Smooth muscle cell (in vitro differentiated cells): ENCODE measurements around the gene RRAGC. TPM values are rescaled to one million over a fixed set of nuclear protein-coding genes. Genes with fewer than 3 reads are reported as not detected.

ENCODE experiments used
- DNase-seq: peaks from one replicate; lab custom pipeline; 2025; ENCODE audit not compliant: unreplicated experiment; lab: John Stamatoyannopoulos, UW
- H2AFZ ChIP-seq: fragments of 200-600 bp; sonication (generic); 2 replicates; pipeline ENCODE4 v1.6.0; 2016; ENCODE audit warnings: antibody characterized with exemption, low read depth, mild to moderate bottlenecking
- H3F3A ChIP-seq: fragments of 200-600 bp; sonication (generic); 2 replicates; pipeline ENCODE4 v1.6.0; 2017; ENCODE audit warnings: antibody characterized with exemption, low read depth
- H3K27ac ChIP-seq: fragments of 200-600 bp; sonication (generic); 2 replicates; pipeline ENCODE4 v1.5.1; 2016; ENCODE audit warnings: low read depth, mild to moderate bottlenecking
- H3K27me3 ChIP-seq: fragments of 200-600 bp; sonication (generic); 2 replicates; pipeline ENCODE4 v1.6.1; 2016; ENCODE audit warnings: low read depth, mild to moderate bottlenecking
- H3K36me3 ChIP-seq: fragments of 200-600 bp; sonication (generic); 2 replicates; pipeline ENCODE4 v1.5.1; 2016; ENCODE audit warnings: low read depth
- H3K4me1 ChIP-seq: fragments of 200-600 bp; sonication (generic); 2 replicates; pipeline ENCODE4 v1.5.1; 2016; ENCODE audit warnings: low read depth
- H3K4me2 ChIP-seq: fragments of 200-600 bp; sonication (generic); 2 replicates; pipeline ENCODE4 v1.6.0; 2016; ENCODE audit warnings: mild to moderate bottlenecking
- H3K4me3 ChIP-seq: fragments of 200-600 bp; sonication (generic); 2 replicates; pipeline ENCODE4 v1.5.1; 2016; ENCODE audit warnings: mild to moderate bottlenecking
- H3K79me2 ChIP-seq: fragments of 200-600 bp; sonication (generic); 2 replicates; pipeline ENCODE4 v1.6.0; 2016; ENCODE audit warnings: low read depth, mild to moderate bottlenecking
- H3K9ac ChIP-seq: fragments of 200-600 bp; sonication (generic); 2 replicates; pipeline ENCODE4 v1.6.0; 2016; ENCODE audit warnings: low read depth
- H3K9me3 ChIP-seq: fragments of 200-600 bp; sonication (generic); replicated peaks from 2 replicates; pipeline ENCODE4 v1.5.1; 2016; ENCODE audit warnings: low read depth
- H4K20me1 ChIP-seq: fragments of 200-600 bp; sonication (generic); 2 replicates; pipeline ENCODE4 v1.6.0; 2016; ENCODE audit warnings: low read depth
- CTCF ChIP-seq: fragments of 200-600 bp; sonication (generic); IDR thresholded peaks from 2 replicates; pipeline ENCODE4 v1.5.1; 2017; ENCODE audit warnings: borderline replicate concordance, mild to moderate bottlenecking, antibody characterized with exemption; ENCODE audit not compliant: insufficient read depth, poor library complexity, severe bottlenecking
- WGBS: methylation state at CpG from one replicate; pipeline ENCODE4 v1.1.7; 2016; ENCODE audit warnings: low lambda C conversion rate; 5-methylcytosine and 5-hydroxymethylcytosine counted together
- polyA plus RNA-seq: library from polyadenylated mRNA; unstranded; fragments of >200 nt; fragmentation: Nextera tagmentation; extraction: Ambion mirVana; gene quantifications from 2 replicates; pipeline ENCODE4 v1.2.1, GENCODE V29; 2016
- total RNA-seq: library from RNA; depleted of rRNA; stranded (reverse); fragments of >200 nt; gene quantifications from 2 replicates; pipeline ENCODE4 v1.2.3, GENCODE V29; 2014

RRAGC gene
- total and polyA plus RNA-seq, 2 experiments from 2014 or later: 13.2 to 13.3 TPM

GRCh38 chr1:38829368-38829767 is 30.2 kb downstream of the RRAGC start:
- no peak overlapping the region for H3K4me2 ChIP-seq
- H3K4me3 ChIP-seq: no peak overlapping the region
- TF ChIP-seq CTCF: no peak
- H4K20me1 ChIP-seq: no peaks in the 10 kb centered on the region
- no peaks in the 10 kb centered on the region for H3F3A ChIP-seq
- no peak overlapping the region for H2AFZ ChIP-seq
- 48% methylated on average over 1 of the region's 1 CpG for WGBS
- H3K4me1 ChIP-seq: no peaks in the 10 kb centered on the region
- H3K27ac ChIP-seq: no peak overlapping the region
- H3K9ac ChIP-seq: no peak overlapping the region
- H3K27me3 ChIP-seq: peaks cover 43% of the 10 kb centered on the region
- no peaks in the 10 kb centered on the region for H3K36me3 ChIP-seq
- H3K9me3 ChIP-seq: no peaks in the 10 kb centered on the region
- H3K79me2 ChIP-seq: no peaks in the 10 kb centered on the region
- DNase-seq: no peak

DNA sequence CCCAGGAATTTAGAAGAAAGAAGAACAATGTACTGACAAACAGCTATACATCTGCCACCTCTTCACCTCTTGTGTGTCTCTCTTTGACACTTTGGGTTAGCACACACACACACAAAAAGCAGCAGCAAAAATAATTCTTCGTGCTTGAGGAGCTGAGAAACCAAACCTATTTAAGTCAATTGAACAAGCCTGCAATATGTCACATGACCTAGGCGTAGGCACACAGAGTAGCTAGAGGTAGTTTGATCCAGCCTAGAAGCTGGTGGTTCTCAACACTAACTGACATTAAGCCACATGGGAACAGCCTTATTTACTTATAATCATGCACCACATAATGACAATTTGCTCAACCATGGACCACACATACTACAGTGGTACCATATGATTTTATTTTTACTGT is 32.3 kb downstream of the RRAGC start:
- no peaks in the 10 kb centered on the region for H3F3A ChIP-seq
- no peak overlapping the region for H3K27ac ChIP-seq
- H3K9me3 ChIP-seq: no peaks in the 10 kb centered on the region
- H3K4me1 ChIP-seq: no peaks in the 10 kb centered on the region
- 92% methylated on average over 2 of the region's 2 CpGs for WGBS
- no peaks in the 10 kb centered on the region for H4K20me1 ChIP-seq
- no peak overlapping the region for H3K9ac ChIP-seq
- no peak for TF ChIP-seq CTCF
- no peak overlapping the region for H2AFZ ChIP-seq
- peaks cover 43% of the 10 kb centered on the region for H3K27me3 ChIP-seq
- no peaks in the 10 kb centered on the region for H3K79me2 ChIP-seq
- no peaks in the 10 kb centered on the region for H3K36me3 ChIP-seq
- H3K4me2 ChIP-seq: no peak overlapping the region
- no peak for DNase-seq
- no peak overlapping the region for H3K4me3 ChIP-seq

- no peak overlapping the region for H3K4me3 ChIP-seq
- H3K4me1 ChIP-seq: no peaks in the 10 kb centered on the region
- H3K27me3 ChIP-seq: peaks cover 43% of the 10 kb centered on the region
- no peak overlapping the region for H3K27ac ChIP-seq
- no peaks in the 10 kb centered on the region for H4K20me1 ChIP-seq
- no peaks in the 10 kb centered on the region for H3K79me2 ChIP-seq
- no peak overlapping the region for H3K4me2 ChIP-seq
- no peak overlapping the region for H3K9ac ChIP-seq
- DNase-seq: no peak
- TF ChIP-seq CTCF: no peak
- H3F3A ChIP-seq: no peaks in the 10 kb centered on the region
- no peaks in the 10 kb centered on the region for H3K36me3 ChIP-seq
- H2AFZ ChIP-seq: no peak overlapping the region
- no peaks in the 10 kb centered on the region for H3K9me3 ChIP-seq
These were observed 32.7 kb downstream of the RRAGC start for GRCh38 chr1:38826886-38827285.

DNA sequence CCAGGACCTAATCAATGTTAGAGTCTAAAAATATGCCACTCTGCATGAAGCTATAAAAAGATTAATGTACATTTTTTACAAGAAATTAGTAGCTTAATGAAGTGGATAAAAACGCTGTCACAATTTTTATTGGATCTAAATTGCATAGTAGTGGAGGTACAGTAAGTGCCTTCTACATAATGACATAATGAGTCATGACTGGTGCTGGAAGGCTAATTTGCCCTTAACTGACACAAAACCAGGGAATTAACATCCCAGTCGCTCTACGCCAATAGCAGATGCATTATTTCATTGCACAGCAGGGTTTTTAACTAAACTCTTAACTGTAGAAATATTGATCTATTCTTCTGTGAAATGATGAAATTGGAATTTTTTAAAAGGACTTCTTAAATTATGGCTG is 33.3 kb downstream of the RRAGC start:
- H3K4me2 ChIP-seq: no peak overlapping the region
- TF ChIP-seq CTCF: no peak
- 60% methylated on average over 3 of the region's 3 CpGs for WGBS
- H3K79me2 ChIP-seq: no peaks in the 10 kb centered on the region
- DNase-seq: no peak
- H4K20me1 ChIP-seq: no peaks in the 10 kb centered on the region
- no peak overlapping the region for H2AFZ ChIP-seq
- no peaks in the 10 kb centered on the region for H3K9me3 ChIP-seq
- no peaks in the 10 kb centered on the region for H3F3A ChIP-seq
- no peak overlapping the region for H3K4me3 ChIP-seq
- H3K27me3 ChIP-seq: peaks cover 41% of the 10 kb centered on the region
- no peaks in the 10 kb centered on the region for H3K4me1 ChIP-seq
- H3K36me3 ChIP-seq: no peaks in the 10 kb centered on the region
- H3K27ac ChIP-seq: no peak overlapping the region
- H3K9ac ChIP-seq: no peak overlapping the region
